UCSD-AML1 (cell line): ENCODE measurements around the gene GHDC.
A peak's percentile ranks its signal among the peaks of the same experiment; 100 is the strongest.

Experiments used
- DNase-seq: peaks from one replicate; lab custom pipeline; 2025; ENCODE audit not compliant: unreplicated experiment; lab: John Stamatoyannopoulos, UW

Gene GHDC

DNA sequence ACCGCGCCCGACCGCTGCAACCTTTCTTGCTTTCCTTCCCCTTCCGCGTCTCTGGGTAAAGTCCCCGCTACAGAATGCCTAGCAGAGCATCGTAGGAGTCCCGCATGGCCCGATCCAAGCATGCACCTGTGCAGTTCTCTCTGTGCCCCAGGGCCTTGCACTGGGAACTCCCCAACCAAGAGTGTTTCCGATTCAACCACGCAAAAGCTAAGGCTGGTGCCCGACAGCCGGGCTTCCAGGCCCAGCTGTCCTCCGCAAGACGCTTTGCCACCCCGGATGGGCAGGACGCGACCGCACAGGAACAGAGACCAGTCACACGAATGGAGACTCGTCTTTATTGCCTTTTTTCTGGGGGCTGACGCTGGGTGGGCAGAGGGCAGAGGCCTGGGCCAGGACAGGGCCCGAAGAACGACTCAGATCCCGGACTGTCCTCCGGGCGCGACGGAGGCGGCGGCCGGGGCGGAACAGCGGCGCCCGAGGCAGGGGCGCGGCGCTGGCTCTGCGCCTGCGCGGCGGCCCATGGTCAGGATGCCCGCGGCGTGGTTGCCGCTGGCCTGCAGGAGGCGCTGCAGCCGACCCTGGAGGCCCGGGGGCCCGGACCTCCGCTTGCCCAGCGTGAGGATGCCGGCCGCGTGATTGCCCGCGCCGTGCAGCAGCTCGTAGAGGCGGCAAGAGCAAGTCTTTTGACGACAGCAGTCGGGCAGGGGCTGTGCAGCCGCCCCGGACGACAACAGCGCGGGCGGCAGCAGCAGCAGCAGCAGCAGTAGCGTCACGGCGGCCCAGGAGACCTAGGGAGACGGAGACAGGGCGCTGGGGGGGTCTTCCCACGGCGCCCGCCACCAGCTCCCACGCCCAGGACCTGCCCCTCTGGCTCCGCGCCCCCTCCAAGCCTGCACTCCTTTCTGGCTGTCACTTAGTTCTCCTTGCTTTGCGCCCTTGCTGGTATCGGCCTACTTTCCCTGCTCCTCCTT lies 10.3 kb downstream of the GHDC start:
- DNase-seq, result peak; percentile 88

DNA sequence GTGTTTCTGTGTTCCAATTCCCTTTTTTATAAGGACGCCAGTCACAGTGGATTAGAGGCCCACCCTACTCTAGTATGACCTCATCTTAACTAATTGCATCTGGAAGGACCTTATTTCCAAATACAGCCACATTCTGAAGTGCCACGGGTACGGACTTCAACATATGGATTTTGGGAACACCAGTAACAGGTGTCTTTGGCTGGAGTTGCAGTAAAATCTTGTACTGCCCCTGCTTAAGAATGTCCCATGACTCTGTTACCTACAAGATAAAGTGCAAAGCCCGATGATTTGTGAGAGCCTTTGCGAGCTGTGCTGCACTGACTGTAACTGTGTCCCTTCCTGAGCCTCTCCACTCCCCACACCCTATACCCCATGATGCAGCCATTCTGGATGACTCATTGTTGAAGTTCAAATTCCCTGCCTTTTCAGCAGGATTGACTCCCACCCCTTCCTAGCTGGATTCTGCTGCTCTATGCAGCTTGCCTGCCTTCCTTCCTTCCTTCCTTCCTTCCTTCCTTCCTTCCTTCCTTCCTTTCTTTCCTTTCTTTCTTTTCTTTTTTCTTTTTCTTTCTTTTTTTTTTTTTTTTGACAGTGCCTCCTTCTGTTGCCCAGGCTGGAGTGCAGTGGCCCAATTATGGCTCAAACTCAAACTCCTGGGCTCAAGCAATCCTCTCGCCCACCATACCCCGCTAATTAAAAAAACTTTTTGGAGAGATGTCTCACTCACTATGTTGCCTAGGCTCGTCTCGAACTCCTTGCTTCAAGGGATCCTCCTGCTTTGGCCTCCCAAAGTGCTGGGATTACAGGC lies 11.2 kb downstream of the GHDC start:
- no peak for DNase-seq

DNA sequence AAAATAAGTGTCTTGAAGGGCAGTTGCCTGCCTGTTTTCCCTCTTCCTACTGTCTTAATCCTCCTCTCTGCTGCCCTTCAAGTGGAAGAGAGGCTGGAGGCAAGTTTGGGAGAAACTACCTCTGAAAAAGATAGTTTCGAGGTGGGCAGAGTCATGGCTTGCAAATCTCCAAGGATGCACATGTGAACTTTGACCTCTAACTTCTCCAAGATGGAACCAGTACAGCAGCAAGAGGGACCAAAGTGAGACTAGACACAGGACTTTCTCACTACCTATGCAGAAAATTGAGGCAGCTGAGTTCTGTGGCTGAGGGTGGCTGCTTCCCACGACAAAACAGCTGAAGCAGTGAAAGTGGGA lies 12.5 kb downstream of the GHDC start:
- DNase-seq, result no peak

DNA sequence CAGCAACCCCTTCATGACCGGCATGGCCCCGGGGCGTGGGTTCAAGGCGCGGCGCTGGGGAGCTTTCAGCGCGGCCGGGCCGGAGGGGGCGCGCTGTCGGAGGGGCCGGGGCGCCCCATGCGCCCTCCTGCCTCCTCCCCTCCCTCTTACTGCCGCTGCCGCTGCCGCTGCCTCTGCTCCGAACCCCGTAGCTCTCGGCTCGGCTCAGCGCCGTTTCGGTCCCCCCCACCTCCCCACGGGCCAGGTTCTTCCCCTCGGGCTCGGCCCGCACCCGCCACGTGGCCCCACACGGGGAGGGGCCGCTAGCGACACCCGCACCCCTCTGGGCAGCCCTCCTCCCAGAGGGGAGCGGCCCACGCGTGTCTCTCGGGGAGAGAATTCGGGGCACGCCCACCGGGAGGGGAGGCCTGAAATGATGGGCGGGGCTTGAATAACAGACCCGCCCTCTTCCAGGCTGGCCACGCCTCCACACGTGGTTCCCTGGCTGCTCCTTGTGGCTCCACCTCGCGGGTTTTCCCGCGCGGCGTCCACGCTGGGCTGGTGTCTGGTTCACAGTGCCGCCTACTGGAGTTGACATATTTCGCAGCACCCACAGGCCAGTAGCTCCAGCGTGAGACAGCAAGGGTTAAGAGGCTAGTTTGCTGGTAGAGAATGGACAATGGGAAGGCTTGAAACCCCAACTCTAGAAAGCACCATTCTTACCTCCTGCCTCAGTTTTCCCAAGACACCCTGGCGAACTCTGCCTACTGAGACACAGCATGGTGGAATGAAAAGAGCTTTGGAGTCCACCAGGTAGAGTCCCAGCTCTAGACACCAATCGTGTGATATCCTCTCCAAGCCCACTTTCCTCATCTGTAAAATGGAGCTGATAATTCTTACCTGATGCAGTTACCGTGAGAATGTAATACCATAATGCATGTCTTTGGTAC lies 13.1 kb downstream of the GHDC start, which contains the start of gene KCNH4:
KCNH4 (minus strand) TSS at position 221 of the 929 bp plus-strand sequence; CDS start at position 24, 197 bp downstream.
- peak; percentile 95 for DNase-seq

DNA sequence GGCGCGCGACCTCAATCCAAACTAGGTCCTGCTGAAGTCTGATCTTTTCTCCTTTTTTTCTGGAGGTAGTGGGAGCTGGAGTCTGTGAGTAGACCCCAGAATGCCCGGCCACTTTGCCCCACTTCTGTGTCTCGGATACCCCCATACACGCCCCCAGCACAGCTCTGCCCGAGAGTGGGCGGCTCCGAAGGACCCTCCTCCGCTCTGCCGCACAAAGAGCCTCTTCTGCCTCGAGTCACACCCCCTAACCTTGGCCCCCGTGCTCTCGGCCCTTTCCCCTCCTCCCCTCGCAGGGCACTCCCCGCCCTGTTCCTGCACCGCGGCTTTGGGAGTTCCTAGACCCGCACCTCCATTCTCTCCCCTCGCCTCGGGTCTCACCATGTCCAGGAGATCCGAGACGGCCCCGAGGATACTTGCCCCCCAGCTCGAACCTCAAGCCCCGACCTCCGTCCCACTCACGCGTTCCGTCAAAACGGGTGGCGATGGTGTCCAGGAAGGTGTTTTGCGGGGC lies 13.8 kb downstream of the GHDC start:
- no peak for DNase-seq

DNA sequence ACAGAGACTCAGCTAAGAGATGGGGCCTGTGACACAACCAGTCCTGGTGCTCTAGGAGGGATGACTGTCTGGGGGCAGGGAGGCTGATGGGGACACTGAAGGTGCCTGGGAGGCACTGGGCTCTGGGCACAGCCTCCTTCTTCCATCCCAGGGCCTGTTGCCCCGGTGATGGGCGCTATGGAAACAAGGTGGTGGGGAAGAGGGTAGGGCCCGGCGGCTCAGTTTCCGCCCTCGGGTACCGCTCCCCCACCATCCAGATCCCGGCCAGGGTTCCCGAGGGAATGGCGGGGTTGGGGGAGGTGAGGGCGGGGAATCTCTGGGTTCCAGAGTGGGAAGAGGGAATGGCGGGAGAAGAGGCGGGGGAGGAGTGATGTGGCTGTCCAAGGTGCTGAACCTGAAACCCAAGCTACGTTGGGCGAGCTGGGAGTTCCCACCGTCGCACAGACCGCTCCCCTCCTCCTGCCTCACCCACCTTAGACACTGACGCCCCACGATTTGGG lies 14.3 kb downstream of the GHDC start:
- DNase-seq, result no peak

DNA sequence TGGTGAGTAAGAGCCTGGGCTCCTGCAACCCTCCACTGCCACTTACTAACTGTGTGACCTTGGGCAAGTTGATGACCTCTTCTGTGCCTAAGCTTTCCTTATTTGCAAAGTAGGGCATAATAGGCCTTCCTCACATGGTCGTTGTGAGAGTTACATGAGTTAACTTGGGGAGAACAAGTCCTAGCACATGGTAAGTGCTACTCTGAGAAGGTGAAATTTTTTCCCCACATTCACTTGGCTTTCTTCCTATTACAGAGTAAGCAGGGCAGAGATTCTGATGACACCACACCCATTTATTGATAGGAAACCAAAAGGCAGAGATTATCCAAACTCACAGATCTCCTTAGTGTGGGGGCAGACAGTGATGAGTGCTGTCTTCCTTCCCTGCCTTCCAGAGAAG lies 15.0 kb downstream of the GHDC start:
- no peak for DNase-seq

DNA sequence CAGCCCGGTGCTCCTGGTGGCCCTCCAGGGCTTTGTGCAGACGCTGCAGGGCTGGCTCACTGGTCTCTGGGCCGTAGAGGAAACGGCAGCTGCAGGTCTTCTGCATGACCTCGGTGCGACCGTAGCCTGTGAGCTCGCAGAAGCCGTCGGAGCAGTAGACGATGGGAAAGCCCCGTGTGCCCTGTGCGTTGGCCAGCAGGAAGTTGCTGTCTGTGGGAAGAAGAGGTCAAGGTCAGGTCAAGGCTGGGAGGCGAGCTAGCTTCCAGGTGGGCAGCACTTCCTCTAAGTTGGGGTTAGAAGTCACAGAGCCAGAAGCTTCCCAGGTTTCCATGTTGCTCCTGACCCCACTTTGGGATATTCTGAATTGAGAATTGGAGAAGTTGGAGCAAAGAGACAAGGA lies 15.5 kb downstream of the GHDC start:
- peak; percentile 27 for DNase-seq

DNA sequence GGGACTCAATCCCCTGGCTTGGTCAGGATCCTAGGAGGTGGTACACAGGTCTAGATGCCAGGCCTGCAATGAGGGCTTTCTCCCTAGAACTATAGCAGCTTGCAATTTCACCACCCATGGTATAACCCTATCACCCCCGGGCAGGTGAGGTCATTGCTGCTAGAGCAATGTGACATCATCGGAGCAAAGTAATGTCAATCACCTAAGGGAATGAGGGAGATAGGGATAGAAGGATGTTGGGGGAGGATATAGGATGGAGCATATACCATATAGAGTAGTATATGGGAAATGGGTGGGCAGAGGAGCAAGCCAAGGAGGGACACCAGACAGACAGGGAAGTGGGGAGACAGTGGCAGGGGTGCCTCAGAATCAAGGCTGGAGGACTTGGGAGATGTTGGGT lies 16.6 kb downstream of the GHDC start:
- no peak for DNase-seq

DNA sequence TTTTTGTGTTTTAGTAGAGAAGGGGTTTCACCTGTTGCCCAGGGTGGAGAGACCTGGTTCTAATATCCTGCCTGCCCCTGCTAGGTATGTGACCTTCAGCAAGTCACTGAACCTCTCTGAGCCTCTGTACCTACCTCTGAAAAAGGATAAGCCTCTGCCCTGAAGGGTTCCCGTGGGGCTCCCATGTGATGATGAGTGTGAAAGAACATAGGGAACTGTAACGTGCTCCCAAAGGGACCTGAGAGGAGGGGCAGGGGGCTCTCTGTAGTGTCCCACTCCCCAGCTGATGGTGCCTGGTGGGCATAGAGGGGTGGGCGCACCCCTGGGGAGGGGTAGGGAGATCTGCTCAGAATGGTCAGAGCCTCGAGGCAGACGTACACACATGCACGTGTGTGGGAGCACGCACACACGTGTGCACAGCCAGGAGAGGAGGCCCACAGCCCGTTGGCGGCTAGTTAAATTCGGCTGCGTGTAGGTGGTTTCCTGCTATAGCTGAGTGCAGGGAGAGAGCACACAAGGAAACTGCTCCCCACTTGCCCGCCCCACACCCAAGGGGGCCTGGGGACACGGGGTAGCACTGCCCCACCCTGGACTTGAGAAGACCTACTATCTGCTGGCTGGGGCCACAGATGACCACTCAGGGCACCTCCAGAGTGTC lies 20.0 kb downstream of the GHDC start:
- no peak for DNase-seq

DNA sequence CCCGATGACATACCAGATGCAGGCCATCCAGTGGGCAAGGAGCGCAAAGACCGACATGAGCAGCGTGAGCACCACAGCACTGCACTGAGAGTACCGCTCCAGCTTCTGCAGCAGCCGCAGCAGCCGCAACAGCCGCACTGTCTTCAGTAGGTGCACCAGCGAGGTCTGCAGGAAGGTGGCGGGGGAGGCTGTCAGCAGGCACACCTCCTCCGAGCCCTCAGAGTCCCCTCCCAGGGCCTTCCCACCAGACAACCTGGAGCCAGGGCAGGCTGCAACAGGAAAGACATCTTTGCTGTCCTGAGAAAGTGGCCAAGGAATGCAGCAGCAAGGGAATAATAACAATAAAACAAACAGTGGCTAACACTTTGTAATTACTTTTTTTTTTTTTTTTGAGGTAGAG lies 22.5 kb downstream of the GHDC start:
- no peak for DNase-seq

DNA sequence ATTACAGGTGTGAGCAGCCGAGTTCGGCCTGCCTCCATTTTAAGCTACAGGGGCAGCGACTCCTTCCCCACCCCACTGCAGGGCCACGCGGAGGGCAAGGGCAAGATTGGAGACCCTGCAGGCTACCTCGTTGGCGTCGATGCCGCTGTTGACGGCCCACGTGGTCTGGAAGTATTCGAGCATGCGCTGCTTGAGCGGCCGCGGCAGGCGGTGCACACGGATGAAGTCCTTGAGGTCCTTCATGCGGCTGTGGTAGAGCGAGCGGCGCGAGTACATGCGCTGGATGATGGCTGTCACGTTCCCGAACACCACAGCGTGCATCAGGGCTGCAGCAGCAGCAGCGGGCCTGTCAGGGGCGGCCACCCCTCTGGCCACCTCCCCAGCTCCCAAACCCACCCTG lies 24.9 kb downstream of the GHDC start:
- DNase-seq, result no peak

DNA sequence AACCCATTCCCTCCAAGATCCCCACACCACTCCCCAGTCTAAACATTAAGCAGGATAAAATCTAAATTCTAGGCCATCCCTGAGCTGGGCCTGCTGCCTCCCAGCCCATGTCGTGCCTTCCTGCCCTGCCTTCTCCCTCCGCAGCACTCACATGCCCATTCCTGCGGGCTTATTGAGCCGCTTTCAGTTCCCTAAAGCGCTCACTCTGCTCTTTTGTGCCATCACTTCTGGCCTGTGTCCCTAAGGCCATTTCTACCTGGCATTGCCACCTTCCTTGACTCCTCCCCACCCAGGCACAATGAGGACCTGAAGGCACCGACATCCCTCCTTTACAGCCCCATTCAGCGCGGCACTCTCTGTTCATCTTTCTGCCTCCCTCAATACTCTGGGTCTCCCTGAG lies 26.5 kb downstream of the GHDC start:
- DNase-seq, result no peak

DNA sequence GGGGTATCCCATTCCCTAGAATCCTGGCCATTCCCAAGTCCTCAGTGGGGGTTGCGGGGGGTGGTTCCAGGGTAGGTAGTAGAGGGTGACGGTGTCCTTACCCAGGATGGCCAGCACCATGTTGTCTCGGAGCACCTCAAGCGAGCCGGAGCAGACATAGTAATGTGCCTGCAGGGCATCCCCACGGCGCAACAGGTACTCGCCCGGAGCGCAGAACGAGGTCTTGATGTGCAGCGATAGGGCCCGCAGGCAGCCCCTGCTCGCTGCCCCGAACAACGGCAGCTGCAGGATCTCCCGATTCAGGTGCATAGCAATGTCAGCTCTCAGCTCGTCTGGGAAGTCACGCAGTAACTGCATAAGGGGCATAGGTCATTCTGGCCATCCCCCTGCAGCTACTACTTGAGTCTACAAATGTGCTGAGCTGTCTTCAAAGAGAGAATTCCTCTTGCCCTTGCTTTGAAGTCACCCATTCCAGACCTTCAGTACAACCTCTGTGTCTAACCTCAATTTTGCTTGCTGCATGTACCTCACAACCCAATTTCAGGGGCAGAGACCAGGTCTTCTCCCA lies 28.0 kb downstream of the GHDC start:
- no peak for DNase-seq

DNA sequence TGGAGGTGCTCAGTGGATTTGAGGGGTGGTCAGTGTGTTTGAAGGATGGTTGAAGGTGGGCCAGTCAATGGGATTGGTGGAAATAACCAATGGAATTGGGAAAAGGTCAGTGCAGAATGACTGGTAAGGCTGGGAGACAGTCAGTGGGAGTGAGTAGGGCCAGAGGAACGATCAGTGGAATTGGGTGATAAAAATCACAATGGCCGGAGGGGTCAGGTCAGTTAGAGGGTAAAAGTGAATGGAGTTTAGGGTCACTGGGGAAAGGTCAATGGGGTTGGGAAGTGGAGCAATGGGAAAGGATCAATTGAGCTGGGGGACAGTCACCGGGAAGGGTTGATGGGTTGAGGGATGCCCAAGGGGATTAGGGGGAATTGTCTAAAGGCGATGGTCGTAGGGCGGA lies 28.5 kb downstream of the GHDC start:
- no peak for DNase-seq

DNA sequence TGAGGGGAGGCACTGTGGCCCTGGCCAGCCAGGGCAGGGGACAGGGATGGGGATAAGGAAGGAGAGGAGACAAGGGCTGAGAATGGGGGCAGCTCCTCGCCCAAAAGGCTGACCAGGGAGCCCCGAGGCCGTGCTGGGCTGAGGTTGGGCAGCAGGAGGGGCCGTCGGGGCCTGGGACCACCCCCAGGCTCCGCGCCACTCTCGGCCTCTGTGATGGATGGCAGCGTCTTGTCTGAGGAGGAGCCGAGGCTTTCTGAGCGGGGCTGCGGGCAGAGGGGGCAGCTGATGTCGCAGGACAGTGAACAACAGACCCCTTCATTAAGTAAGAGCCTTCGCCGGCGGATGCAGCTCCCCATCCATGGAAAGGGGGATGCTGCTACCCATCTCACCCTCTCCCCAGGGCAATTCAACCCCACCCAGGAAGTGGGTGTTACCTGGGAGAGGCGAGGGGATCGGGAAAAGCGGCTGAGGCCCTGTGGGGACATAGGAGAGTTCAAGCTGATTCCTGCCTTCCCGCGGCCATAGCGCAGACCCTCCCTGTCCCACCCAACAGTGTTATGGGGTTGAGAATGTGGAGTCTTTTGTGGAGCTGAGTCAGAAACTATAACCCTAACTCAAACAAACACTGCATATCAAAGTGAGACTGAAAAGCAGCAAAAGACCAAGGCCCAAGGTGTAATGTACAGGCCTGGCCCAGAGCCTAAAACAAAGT lies 30.4 kb downstream of the GHDC start:
- no peak for DNase-seq

DNA sequence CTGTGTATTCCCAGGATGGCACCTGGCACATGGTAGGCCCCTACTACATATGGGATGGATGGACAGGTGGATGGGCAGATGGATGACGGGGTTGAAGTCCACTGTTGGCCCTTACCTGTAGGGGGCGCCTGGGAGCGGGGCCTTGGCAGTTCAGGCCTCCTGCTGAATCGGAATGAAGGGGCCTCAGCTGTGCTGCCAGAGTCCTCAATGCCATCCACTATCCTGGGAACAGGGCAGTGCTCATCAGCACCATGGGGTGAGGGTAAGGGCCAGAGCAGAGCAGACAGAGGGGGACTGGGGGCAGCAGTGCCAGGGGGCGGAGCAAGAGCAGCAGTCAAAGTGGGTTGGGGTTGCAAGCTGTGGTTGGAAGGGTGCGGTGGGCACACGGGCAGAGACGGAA lies 31.2 kb downstream of the GHDC start:
- DNase-seq, result peak; percentile 48

DNA sequence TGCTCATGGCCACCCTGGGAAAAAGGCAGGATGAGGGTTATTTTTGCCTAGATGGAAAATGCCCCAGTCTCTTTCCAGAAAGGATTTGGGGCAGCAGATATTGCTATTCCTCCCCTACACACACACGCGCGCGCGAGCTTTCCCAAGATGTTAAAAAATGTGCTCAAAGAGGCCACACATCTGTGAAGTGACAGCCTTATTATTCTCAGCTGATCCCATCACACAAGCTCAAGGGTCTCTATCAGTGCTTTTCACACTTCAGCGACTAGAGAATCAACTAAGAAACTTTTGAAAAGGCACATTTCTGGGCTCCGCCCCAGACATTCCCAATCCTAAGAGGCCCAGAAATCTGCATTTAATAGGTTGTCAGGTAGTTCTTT lies 33.8 kb downstream of the GHDC start:
- no peak for DNase-seq
